SH-SY5Y (cell line): ENCODE results near the gene PCGF5.

Source experiments
- GATA2 ChIP-seq: IDR thresholded peaks from 2 replicates; pipeline ENCODE4 v1.6.1; 2011; ENCODE audit warnings: mild to moderate bottlenecking, low read depth, low read length
- GATA3 ChIP-seq: IDR thresholded peaks from 2 replicates; pipeline ENCODE4 v1.6.1; 2011; ENCODE audit warnings: low read depth, mild to moderate bottlenecking, low read length, moderate library complexity

- TF ChIP-seq GATA2 = no peak
- no peak for TF ChIP-seq GATA3
Measured at GRCh38 chr10:91214911-91215310, 5.6 kb upstream of the PCGF5 start.
